ENCODE results near the gene F2RL2. TPM values are rescaled to one million over a fixed set of nuclear protein-coding genes. Genes with fewer than 3 reads are reported as not detected.
A peak's percentile ranks its signal among the peaks of the same experiment; 100 is the strongest.

F2RL2 gene
- total and polyA plus RNA-seq, 12 donors, result 0.08 to 1.5 (median 0.36) TPM; not detected in 2

DNA sequence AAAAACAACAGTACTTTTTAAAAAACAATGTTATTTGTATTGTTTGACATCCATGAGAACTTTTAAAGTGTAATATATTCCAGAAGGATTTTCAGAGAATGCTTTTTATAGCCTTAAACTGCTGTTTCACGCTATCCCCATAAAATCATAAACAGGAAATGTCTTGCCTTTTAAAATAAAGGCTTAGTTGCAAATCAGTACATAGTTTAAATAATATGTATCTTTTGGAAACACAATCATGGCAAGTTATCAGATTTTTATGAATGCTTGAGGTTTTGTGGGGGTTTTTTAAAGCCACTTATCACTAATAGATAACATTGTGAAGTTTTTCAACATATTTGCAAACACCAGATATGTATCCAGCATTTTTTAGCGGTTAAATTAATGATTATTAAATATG is 37.2 kb upstream of the F2RL2 start:
- Histone ChIP-seq H3K36me3 (replicated peaks in 1 of 2) (peaks cover 0 to 10% of the 10 kb centered on the region in 2 donors), H3K9me3 (replicated peaks in 1 of 3) (no peaks in the 10 kb centered on the region), H3K4me3 (no peak overlapping the region), H3K27ac (no peak overlapping the region), H3K27me3 (no peaks in the 10 kb centered on the region), H3K4me1 (replicated peaks in 1 of 2) (peaks cover 0 to 5% of the 10 kb centered on the region in 2 donors)
- no peak for DNase-seq
- no peak for TF ChIP-seq POLR2A (IDR thresholded peaks at IDR 0.05)
- TF ChIP-seq, protein P1, sequence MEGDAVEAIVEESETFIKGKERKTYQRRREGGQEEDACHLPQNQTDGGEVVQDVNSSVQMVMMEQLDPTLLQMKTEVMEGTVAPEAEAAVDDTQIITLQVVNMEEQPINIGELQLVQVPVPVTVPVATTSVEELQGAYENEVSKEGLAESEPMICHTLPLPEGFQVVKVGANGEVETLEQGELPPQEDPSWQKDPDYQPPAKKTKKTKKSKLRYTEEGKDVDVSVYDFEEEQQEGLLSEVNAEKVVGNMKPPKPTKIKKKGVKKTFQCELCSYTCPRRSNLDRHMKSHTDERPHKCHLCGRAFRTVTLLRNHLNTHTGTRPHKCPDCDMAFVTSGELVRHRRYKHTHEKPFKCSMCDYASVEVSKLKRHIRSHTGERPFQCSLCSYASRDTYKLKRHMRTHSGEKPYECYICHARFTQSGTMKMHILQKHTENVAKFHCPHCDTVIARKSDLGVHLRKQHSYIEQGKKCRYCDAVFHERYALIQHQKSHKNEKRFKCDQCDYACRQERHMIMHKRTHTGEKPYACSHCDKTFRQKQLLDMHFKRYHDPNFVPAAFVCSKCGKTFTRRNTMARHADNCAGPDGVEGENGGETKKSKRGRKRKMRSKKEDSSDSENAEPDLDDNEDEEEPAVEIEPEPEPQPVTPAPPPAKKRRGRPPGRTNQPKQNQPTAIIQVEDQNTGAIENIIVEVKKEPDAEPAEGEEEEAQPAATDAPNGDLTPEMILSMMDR (IDR thresholded peaks at IDR 0.05), result no peak
- WGBS, 4 donors, result 63 to 76% (median 69%) methylated on average over 2 of the region's 2 CpGs
- intact Hi-C loops (cut with DNase I), result no loop called here

DNA sequence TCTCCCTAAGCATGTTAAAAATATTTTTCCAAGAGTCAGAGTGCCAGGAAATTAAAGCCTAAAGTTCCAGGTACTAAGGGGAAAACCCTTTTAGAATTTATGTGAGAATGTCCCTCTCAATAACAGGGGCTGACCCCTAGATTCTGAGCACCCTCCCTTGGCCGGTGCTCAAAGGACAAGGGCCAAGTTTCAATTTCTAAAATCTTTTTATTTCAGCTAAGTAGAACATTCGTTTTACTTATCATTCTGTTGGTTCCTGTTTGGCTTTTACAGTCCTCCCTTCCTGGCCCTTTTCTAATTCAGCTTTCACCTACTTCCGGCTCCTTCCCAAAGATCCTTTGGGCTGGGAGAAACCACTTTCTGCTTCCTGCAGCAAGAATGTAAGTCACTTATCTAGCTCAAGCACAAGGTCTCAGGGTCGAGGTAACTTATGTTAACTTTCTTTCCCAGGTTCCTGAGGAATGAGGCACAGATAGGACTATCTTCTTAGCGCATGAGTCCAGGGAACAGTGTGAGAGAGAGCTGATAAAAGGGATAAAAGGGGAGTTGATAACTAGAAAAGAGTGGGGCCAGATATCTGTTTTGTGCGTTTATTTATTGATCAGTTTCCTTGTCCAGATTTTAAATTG is 34.6 kb upstream of the F2RL2 start:
- Histone ChIP-seq H3K36me3 (replicated peaks in 1 of 2) (peaks cover 0 to 10% of the 10 kb centered on the region in 2 donors), H3K4me1 (replicated peaks in 1 of 2) (peaks cover 0 to 5% of the 10 kb centered on the region in 2 donors), H3K4me3 (no peak overlapping the region), H3K27me3 (no peaks in the 10 kb centered on the region), H3K9me3 (replicated peaks in 1 of 3) (no peaks in the 10 kb centered on the region), H3K27ac (peak overlapping the region in 1 of 5 donors; percentile 32)
- no peak for DNase-seq
- no peak for TF ChIP-seq POLR2A (IDR thresholded peaks at IDR 0.05)
- TF ChIP-seq, protein P1 (IDR thresholded peaks at IDR 0.05), result no peak
- intact Hi-C loops (cut with DNase I), result no loop called here
- WGBS, 4 donors, result 49 to 70% (median 57%) methylated on average over 6 of the region's 6 CpGs

DNA sequence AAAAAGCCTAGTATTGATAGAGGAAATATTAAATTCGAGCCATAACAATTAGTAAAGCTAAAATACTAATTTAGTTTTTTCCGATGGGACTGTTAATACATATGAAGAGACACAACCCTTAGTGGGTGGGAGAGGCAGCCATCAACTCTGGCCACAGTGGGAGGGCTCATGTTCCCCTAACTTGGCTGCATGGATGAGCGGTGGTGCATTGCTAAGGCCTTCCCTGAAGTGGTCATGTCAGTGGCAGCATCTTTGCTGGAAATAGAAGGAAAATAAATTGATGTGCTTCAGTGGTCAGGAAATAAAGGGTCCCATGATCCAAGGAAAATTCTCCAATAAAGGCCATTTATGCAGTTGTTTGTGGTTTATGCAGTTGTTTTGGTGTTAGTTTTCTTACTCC is 33.9 kb upstream of the F2RL2 start:
- H3K9me3 ChIP-seq (replicated peaks in 1 of 3), result no peaks in the 10 kb centered on the region
- peaks cover 0 to 5% of the 10 kb centered on the region in 2 donors for H3K4me1 ChIP-seq (replicated peaks in 1 of 2)
- WGBS, 4 donors, result 91 to 98% (median 98%) methylated on average over 3 of the region's 3 CpGs
- no peak overlapping the region for H3K4me3 ChIP-seq
- H3K27ac ChIP-seq, result no peak overlapping the region
- intact Hi-C loops (cut with DNase I), result no loop called here
- H3K36me3 ChIP-seq (replicated peaks in 1 of 2), result peaks cover 0 to 10% of the 10 kb centered on the region in 2 donors
- no peak for DNase-seq
- TF ChIP-seq POLR2A (IDR thresholded peaks at IDR 0.05), result no peak
- TF ChIP-seq, protein P1 (IDR thresholded peaks at IDR 0.05), result no peak
- H3K27me3 ChIP-seq, result no peaks in the 10 kb centered on the region

DNA sequence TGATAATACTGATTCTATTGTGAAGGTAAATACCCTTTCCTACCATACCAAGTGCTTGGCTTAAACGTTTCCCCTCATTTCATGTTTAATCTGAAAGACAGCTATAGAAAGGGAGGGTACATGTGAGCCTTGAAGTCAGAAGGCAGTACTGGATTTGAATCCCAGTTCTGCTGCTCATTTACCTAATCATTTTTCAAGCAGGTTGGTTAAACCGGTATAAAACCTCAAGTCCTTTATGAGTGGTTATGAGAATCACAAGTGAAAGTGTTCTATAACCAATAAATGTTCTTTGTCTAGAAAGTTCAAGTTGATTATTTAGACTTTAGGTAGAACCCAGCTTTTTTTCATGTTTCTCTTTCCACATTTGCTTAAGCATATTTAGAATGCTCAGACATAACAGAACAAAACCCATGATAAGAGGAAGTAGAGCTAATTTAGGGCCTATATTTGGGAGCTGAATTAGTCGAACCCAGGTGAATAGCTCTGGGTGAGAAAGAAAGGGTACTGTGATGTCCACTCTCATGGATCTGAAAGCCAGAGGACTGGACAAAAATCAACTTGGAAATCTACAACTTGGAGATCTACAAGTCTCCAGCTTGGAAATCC is 29.7 kb upstream of the F2RL2 start:
- TF ChIP-seq POLR2A (IDR thresholded peaks at IDR 0.05), result no peak
- TF ChIP-seq, protein P1 (IDR thresholded peaks at IDR 0.05), result no peak
- no peak for DNase-seq
- 85 to 88% (median 87%) methylated on average over 3 of the region's 3 CpGs for WGBS, 4 donors
- Histone ChIP-seq H3K9me3 (replicated peaks in 1 of 3) (peaks cover 0 to 10% (median 6%) of the 10 kb centered on the region in 3 donors), H3K4me1 (replicated peaks in 1 of 2) (no peaks in the 10 kb centered on the region), H3K27me3 (no peaks in the 10 kb centered on the region), H3K27ac (no peak overlapping the region), H3K36me3 (replicated peaks in 1 of 2) (no peaks in the 10 kb centered on the region), H3K4me3 (no peak overlapping the region)
- intact Hi-C loops (cut with DNase I), result no loop called here
